ENCODE measurements around the gene HRK.

Gene HRK

GRCh38 chr12:116898669-116899068 lies 17.4 kb upstream of the HRK start:
- DNase-seq (ENCODE audit: low read depth, low spot score) = no peak

DNA sequence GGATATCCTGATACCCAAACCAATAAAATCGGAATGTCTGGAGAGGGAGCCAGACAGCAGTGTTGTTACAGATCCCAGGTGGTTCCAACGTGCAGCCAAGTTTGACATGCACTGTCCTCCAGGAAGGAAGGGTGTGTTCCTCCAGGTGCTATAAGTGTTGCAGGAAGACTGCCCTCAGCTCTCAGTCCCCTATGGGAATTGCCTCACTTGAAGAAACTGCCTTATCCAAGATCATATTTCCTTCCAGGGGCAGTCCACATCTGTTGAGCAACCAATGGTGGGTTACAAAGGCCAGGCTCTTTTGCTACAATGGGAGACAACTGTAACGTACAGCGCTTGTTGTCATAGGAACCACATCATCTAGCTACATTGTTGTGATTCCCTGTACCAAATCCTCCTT lies 16.2 kb upstream of the HRK start:
- DNase-seq (ENCODE audit: low read depth, low spot score) = no peak

DNA sequence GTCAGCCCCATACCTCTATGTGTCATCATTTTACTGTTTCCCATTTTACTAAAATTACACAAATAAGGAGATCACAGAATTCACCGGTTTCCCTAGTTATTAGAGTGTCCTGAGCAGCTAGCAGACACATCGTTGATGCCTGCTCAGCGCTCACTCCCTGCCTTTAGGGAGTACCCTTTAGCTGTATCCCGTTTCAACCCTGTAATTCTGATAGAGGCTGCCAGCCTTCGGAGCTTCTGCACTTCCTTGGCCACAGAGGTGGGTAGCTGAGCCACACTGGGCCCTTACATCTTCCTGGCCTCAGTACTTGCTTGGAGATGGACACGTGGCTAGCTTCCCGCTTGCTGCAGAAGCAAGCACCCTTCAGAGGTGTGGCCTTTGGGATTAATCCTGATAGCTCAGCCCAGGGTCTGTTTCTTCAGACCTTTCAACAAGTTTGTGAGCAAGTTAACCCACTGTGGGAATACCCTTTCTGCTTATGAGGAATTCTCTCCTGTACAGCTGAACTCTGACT lies 15.2 kb upstream of the HRK start:
- DNase-seq (ENCODE audit: low read depth, low spot score) = no peak

DNA sequence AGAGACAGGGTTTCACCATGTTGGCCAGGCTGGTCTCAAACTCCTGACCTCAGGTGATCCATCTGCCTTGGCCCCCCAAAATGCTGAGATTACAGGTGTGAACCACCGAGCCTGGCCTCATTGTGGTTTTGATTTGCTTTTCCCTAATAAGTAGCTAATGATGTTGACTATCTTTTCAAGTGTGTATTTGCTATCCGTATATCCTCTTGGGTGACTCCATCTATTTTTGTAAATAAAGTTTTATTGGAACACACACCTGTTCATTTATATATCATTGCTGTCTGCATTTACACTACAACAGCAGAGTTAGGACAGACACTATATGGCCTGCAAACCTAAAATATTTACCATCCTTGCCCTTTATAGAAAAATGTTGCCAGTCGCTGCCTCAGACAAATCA lies 13.7 kb upstream of the HRK start:
- no peak for DNase-seq (ENCODE audit: low read depth, low spot score)

DNA sequence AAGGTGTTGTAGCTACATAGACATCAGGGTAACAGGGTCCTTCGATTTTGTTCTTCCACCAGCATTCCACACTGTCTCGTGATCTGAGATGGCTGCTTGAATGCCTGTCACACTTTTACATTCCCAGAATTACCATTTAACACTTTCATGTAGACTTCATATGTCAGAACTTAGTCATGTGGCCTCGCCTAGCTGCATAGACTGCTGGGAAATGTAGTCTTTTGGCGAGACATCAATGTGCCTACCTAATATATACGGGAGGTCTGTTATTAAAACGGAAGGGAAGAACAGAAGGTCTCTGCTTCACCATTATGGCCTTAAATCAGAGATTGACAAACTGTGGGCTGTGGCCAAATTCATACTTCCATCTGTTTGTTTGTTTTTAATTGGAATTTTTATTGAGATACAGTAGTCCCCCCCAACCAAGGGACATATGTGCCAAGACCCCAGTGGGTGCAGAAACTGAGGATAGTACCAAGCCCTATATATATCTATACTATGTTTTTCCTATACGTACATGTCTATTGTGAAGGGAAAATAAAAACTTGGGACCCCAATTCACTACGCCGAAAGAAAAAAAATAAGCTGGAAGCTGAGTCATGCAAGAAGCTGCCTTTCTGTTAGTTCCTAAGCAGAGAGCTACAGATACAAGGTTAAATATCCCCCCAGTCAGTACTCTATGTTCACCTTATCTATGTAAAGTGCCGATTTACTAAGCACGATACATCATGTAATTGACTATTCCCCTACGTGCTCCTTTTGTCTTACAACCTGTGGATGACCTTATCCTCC lies 11.3 kb upstream of the HRK start:
- no peak for DNase-seq (ENCODE audit: low read depth, low spot score)

GRCh38 chr12:116891019-116891418 lies 9.8 kb upstream of the HRK start:
- no peak for DNase-seq (ENCODE audit: low read depth, low spot score)

DNA sequence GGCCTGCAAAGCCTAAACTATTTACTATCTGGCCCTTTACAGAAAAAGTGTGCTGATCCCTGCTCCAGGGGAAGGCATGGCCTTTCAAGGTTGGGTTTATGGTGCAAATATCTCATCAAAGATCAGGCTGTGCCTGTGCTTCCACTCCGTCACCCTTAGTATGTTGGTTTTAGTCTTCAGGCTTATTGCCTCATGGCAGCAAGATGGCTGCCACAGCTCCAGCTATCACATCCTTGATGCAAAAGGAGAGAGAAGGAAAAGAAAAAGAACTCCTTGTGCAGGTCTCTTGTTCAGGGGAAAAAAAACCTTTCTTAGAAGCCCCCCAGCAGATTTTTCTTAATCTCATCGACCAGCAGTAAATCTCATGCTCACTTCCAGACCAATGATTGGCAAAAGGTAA lies 9.1 kb upstream of the HRK start:
- no peak for DNase-seq (ENCODE audit: low read depth, low spot score)

DNA sequence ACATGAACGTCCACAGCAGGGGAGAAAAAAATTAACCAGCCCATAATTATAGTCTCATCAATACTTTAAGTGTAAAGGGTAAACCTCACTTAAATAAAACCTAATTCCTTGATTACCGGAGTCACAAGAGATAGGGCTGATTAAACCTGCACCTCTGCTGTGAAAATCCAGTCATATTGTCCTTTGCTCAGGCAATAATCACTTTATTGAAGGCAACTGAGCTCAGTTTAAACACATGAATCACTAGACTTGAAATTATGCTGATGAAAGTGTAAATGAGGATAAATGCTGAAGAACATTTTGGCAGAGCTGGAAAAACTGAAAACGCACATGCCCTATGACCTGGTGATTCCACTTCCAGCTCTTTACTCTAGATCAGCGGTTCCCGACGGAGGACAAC lies 6.7 kb upstream of the HRK start:
- no peak for DNase-seq (ENCODE audit: low read depth, low spot score)

DNA sequence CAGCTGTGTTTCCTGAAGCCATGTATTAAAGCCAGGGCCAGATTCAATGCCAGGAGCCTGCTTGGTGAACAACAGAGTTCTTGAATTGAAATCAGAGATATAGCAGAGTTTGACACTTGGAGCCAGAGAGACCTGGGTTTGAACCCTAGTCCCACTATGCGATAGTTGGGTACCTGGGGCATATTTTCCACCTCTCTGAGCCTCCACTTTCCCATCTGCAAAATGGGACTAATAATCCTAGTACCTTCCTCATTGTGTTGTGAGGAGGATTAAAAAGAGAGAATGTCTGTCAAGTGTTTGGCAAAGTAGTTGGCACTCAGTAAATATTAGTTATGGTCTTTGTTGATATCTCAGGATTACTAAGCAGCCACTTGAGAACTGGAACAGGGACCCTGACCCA lies 6.0 kb upstream of the HRK start:
- no peak for DNase-seq (ENCODE audit: low read depth, low spot score)

- no peak for DNase-seq (ENCODE audit: low read depth, low spot score)
These were observed 4.2 kb upstream of the HRK start for GRCh38 chr12:116885491-116885890.

DNA sequence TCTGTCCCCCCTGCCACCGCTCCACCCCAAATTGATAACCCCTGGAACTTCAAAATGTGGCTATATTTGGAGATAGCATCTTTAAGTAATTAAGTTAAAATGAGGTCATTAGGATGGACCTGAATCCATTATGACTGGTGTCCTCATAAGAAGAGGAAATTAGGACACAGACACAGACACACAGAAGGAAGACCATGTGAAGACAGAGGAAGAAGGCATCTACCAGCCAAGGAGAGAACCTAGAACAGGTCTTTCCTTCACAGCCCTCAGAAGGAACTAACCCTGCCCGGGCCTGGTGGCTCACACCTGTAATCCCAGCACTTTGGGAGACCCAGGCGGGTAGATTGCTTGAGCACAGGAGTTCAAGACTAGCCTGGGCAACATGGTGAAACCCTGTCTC lies 3.6 kb upstream of the HRK start:
- DNase-seq (ENCODE audit: low read depth, low spot score) = no peak

- no peak for DNase-seq (ENCODE audit: low read depth, low spot score)
These were observed 1.5 kb upstream of the HRK start for GRCh38 chr12:116882742-116883141.

DNA sequence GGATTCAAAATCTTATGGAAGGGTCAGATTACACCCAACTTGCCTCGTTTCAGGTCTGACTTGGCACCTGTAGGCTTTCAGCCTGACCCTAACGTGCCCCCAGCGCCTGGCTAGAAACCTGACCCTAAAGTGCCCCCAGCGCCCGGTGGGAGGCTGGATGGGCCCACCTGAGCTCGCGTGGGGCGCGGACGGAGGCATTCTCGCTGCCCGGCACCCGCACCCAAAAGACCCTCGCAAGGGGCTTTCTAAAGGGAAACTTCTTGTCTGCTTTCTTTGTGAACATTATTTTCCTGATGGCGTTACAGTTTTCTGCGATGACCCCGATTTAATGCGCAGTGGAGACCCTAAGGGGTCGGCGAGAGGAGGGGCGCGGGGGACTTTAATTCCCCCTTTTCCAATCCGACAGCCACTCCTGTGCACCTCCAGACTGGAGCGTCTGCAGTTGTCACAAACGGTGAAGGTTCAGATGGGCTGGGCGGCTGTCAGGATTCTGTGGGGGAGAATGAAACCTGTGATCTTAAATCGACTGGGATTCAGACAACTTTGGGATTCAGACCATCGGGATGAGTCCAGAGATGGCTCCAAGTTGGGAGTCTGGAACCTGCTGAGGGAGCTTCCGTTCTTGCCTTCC lies 751 bp upstream of the HRK start:
- DNase-seq (ENCODE audit: low read depth, low spot score) = no peak

- no peak for DNase-seq (ENCODE audit: low read depth, low spot score)
These were observed 370 bp downstream of the HRK start for GRCh38 chr12:116880817-116881324.

- DNase-seq (ENCODE audit: low read depth, low spot score) = no peak
These were observed 926 bp downstream of the HRK start for GRCh38 chr12:116880213-116880816.

GRCh38 chr12:116879509-116880212 lies 1.6 kb downstream of the HRK start:
- DNase-seq (ENCODE audit: low read depth, low spot score) = no peak

DNA sequence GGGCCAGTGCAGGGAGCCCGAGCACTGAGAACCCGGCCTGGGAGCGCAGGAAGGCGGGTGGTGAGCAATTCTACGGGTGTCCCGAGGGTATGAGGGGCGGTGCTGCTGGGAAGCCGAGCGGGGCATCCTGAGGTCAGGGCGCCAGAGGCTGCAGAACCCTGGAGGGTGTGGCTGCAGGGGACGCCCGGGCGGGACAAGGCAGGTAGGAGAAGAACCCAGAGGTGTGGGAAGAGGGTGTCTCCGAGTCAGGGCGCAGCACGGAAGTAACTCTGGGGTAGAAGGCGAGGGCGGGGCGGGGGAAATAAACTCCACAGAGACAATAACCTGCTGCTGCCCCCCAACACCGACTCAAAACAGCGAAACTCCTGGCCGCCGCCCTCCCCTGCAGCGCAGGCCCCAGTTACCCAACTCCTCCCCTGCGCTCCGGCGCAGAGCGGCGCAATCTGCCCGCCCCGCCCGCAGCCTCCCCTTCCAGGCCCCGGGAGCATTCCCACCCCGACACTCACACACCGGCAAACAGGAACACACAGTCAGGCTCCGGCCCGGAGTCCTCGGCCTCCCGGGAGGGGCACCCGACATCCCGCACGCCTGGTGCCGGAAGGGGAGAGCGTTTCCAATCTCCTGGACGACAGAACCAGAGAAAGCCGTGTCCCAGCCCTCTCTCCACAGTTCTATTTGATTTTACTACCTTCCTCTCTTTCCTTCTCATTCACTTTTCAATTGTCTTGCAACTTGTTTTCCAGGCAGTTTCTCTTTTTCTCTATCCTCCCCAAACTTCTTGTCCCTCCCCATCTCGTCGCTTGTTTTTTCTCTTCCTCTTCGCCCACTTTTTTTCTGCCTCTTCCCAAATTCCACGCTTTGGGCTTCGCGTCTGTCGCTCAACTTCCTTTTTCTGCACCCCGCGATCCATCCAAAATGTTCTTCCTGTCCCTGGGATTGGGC lies 2.4 kb downstream of the HRK start:
- DNase-seq (ENCODE audit: low read depth, low spot score) = no peak

GRCh38 chr12:116876151-116876869 lies 4.9 kb downstream of the HRK start:
- DNase-seq (ENCODE audit: low read depth, low spot score) = no peak

GRCh38 chr12:116874324-116874995 lies 6.8 kb downstream of the HRK start:
- no peak for DNase-seq (ENCODE audit: low read depth, low spot score)

DNA sequence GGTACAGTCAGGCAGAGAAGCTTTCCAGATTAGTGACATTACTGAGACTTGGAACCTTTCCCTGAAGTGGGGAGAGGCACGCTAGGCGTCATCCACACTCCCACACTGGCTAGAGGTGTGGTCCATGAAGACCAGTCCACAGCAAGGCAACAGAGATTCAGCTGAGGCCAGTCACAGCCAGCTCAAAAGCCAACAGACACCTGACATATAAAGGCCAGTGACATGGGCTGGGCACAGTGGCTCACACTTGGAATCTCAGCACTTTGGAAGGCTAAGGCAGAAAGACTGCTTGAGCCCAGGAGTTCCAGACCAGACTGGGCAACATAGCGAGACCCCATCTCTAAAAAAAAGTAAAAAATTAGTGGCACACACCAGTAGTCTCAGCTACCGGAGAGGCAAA lies 10.9 kb downstream of the HRK start:
- no peak for DNase-seq (ENCODE audit: low read depth, low spot score)

All from iPS DF 19.7 (cell line).